A549 (cell line): Measurements from ENCODE around the gene IGF1R. TPM values are rescaled to one million over a fixed set of nuclear protein-coding genes. Genes with fewer than 3 reads are reported as not detected.
A peak's percentile ranks its signal among the peaks of the same experiment; 100 is the strongest.

Experiments used
- ATAC-seq, 2 experiments: fragments of 200-7000 bp in 1 of 2; fragments of >200 bp in 1 of 2; cut with Nextera tagmentation in 1 of 2; cut with Tn5 transposase in 1 of 2; 3 replicates each; pipeline versions ENCODE4 v1.8.0 to v1.9.1; 2018 to 2020; ENCODE audit warnings: mild to moderate bottlenecking in 1 of 2, moderate library complexity in 1 of 2
- CTCF ChIA-PET: fragments of 300-600 bp; sonication (Branson Sonifier 250); formaldehyde crosslinking; extraction: SDS; loops from one replicate; lab custom pipeline; 2021; ENCODE audit warnings: antibody characterized with exemption, inconsistent platforms; lab: Yijun Ruan, JAX
- POLR2A ChIA-PET: fragments of 350-600 bp; formaldehyde crosslinking; extraction: SDS; loops from one replicate; lab custom pipeline; 2021; ENCODE audit warnings: antibody characterized with exemption, inconsistent platforms; lab: Yijun Ruan, JAX
- DNase-seq, 2 experiments: peaks; one replicate each; pipeline versions ENCODE4 v3.0.0 to v3.0.0-alpha.2; 2011 to 2016; ENCODE audit warnings: low read depth in 1 of 2, low spot score in 1 of 2
- FAIRE-seq: peaks from 2 replicates; lab custom pipeline; 2011; peaks lifted over from hg19 to GRCh38; lab: Jason Lieb, UNC
- H3K27ac ChIP-seq, 2 experiments: fragments of >200 bp; sonication (Bioruptor Twin); formaldehyde crosslinking; 3 replicates each; pipeline ENCODE4 v1.5.1; 2016 to 2017
- H3K4me1 ChIP-seq: fragments of >200 bp; sonication (Bioruptor Twin); formaldehyde crosslinking; 3 replicates; pipeline ENCODE4 v1.6.1; 2016
- H3K4me2 ChIP-seq: fragments of >200 bp; sonication (Bioruptor Twin); formaldehyde crosslinking; 3 replicates; pipeline ENCODE4 v1.6.1; 2016
- H3K4me3 ChIP-seq: fragments of >200 bp; sonication (Bioruptor Twin); formaldehyde crosslinking; 3 replicates; pipeline ENCODE4 v1.5.1; 2016
- H3K9me3 ChIP-seq: fragments of >200 bp; sonication (Bioruptor Twin); formaldehyde crosslinking; 3 replicates; pipeline ENCODE4 v1.6.1; 2016
- ATOH8 ChIP-seq: fragments of 250-450 bp; sonication (Bioruptor Pico); IDR thresholded peaks from 2 replicates; pipeline ENCODE4 v1.5.0; 2020; ENCODE audit warnings: low read depth, mild to moderate bottlenecking, moderate library complexity
- BCL3 ChIP-seq: fragments of >200 bp; sonication (Bioruptor Twin); formaldehyde crosslinking; IDR thresholded peaks from 3 replicates; pipeline ENCODE4 v1.6.1; 2016
- CHD4 ChIP-seq: fragments of 200-600 bp; sonication (generic); IDR thresholded peaks from 2 replicates; pipeline ENCODE4 v1.6.1; 2016; ENCODE audit warnings: antibody characterized with exemption, mild to moderate bottlenecking, borderline replicate concordance
- E2F6 ChIP-seq: IDR thresholded peaks from 2 replicates; pipeline ENCODE4 v1.6.1; 2012; ENCODE audit warnings: low read depth, borderline replicate concordance
- EHF ChIP-seq: fragments of 250-450 bp; sonication (Bioruptor Pico); IDR thresholded peaks from 2 replicates; pipeline ENCODE4 v1.5.0; 2020; ENCODE audit warnings: mild to moderate bottlenecking
- EHMT2 ChIP-seq: fragments of 200-600 bp; sonication (generic); IDR thresholded peaks from 2 replicates; pipeline ENCODE4 v1.6.1; 2016; ENCODE audit warnings: antibody characterized with exemption, low read depth, mild to moderate bottlenecking, moderate library complexity
- EP300 ChIP-seq, 2 experiments: fragments of >200 bp; sonication (Bioruptor Twin); formaldehyde crosslinking; IDR thresholded peaks; 2 replicates in 1 of 2; 3 replicates in 1 of 2; pipeline ENCODE4 v1.6.1; 2016 to 2017
- FOSB ChIP-seq: fragments of 250-450 bp; sonication (Bioruptor Pico); IDR thresholded peaks from 2 replicates; pipeline ENCODE4 v1.5.0; 2020; ENCODE audit warnings: mild to moderate bottlenecking, moderate library complexity
- FOSL2 ChIP-seq, 2 experiments: fragments of 450-650 bp in 1 of 2; fragments of >200 bp in 1 of 2; sonication (Bioruptor Twin) in 1 of 2; formaldehyde crosslinking; IDR thresholded peaks; 2 replicates each; pipeline versions ENCODE4 v1.5.0 to v1.6.1; 2016 to 2020; ENCODE audit warnings: mild to moderate bottlenecking in 1 of 2, moderate library complexity in 1 of 2
- FOXS1 ChIP-seq: fragments of 250-450 bp; sonication (Bioruptor Pico); IDR thresholded peaks from 2 replicates; pipeline ENCODE4 v1.5.0; 2020; ENCODE audit warnings: mild to moderate bottlenecking, moderate library complexity
- GATA3 ChIP-seq: IDR thresholded peaks from 2 replicates; pipeline ENCODE4 v1.6.1; 2012; ENCODE audit warnings: borderline replicate concordance
- HEYL ChIP-seq: fragments of 250-450 bp; sonication (Bioruptor Pico); IDR thresholded peaks from 2 replicates; pipeline ENCODE4 v1.8.0; 2021; ENCODE audit warnings: mild to moderate bottlenecking, moderate library complexity
- HOXA7 ChIP-seq: fragments of 250-450 bp; sonication (Bioruptor Pico); IDR thresholded peaks from 2 replicates; pipeline ENCODE4 v1.5.0; 2020; ENCODE audit warnings: mild to moderate bottlenecking, moderate library complexity
- HOXB13 ChIP-seq: fragments of 250-450 bp; sonication (Bioruptor Pico); IDR thresholded peaks from 2 replicates; pipeline ENCODE4 v1.5.0; 2020; ENCODE audit warnings: low read depth, mild to moderate bottlenecking, moderate library complexity
- JUN ChIP-seq, 2 experiments: fragments of >200 bp; sonication (Bioruptor Twin); formaldehyde crosslinking; IDR thresholded peaks; 2 replicates in 1 of 2; 3 replicates in 1 of 2; pipeline ENCODE4 v1.6.1; 2016 to 2017
- JUNB ChIP-seq: fragments of >200 bp; sonication (Bioruptor Twin); formaldehyde crosslinking; IDR thresholded peaks from 2 replicates; pipeline ENCODE4 v1.6.1; 2016
- KDM1A ChIP-seq: fragments of 200-600 bp; sonication (generic); IDR thresholded peaks from 2 replicates; pipeline ENCODE4 v1.6.1; 2016; ENCODE audit warnings: low read depth, mild to moderate bottlenecking
- MAX ChIP-seq: IDR thresholded peaks from 2 replicates; pipeline ENCODE4 v1.6.1; 2012
- MAZ ChIP-seq: fragments of 150-350 bp; IDR thresholded peaks from 2 replicates; pipeline ENCODE4 v1.6.1; 2014; ENCODE audit warnings: antibody characterized with exemption, low read depth, low read length, borderline replicate concordance
- MYC ChIP-seq: IDR thresholded peaks from 2 replicates; pipeline ENCODE4 v1.6.1; 2012; ENCODE audit warnings: mild to moderate bottlenecking, inconsistent platforms, low read length, improper control_type of control experiment, borderline replicate concordance
- NPAS2 ChIP-seq: fragments of 250-450 bp; sonication (Bioruptor Pico); IDR thresholded peaks from 2 replicates; pipeline ENCODE4 v1.8.0; 2022; ENCODE audit warnings: mild to moderate bottlenecking, moderate library complexity, borderline replicate concordance
- PBX3 ChIP-seq: IDR thresholded peaks from 2 replicates; pipeline ENCODE4 v1.6.1; 2012
- RARB ChIP-seq: fragments of 250-450 bp; sonication (Bioruptor Pico); IDR thresholded peaks from 2 replicates; pipeline ENCODE4 v1.8.0; 2021; ENCODE audit warnings: mild to moderate bottlenecking, moderate library complexity
- RFX5 ChIP-seq: fragments of 450-650 bp; IDR thresholded peaks from 2 replicates; pipeline ENCODE4 v1.7.1; 2014; ENCODE audit warnings: antibody characterized with exemption, mild to moderate bottlenecking, moderate library complexity
- RNF2 ChIP-seq: fragments of 200-600 bp; sonication (generic); IDR thresholded peaks from 2 replicates; pipeline ENCODE4 v1.6.1; 2016; ENCODE audit warnings: low read depth, mild to moderate bottlenecking, antibody characterized with exemption, moderate library complexity, borderline replicate concordance
- SREBF2 ChIP-seq: fragments of 450-650 bp; IDR thresholded peaks from 2 replicates; pipeline ENCODE4 v1.6.1; 2014; ENCODE audit warnings: mild to moderate bottlenecking, moderate library complexity
- ZC3H11A ChIP-seq: fragments of 450-650 bp; IDR thresholded peaks from 2 replicates; pipeline ENCODE4 v1.6.1; 2014; ENCODE audit warnings: antibody characterized with exemption, mild to moderate bottlenecking
- ZNF302 ChIP-seq: fragments of 250-450 bp; sonication (Bioruptor Pico); IDR thresholded peaks from 2 replicates; pipeline ENCODE4 v1.9.0; 2021; ENCODE audit warnings: inconsistent platforms, mild to moderate bottlenecking, moderate library complexity
- ZSCAN20 ChIP-seq: fragments of 250-450 bp; sonication (Bioruptor Pico); IDR thresholded peaks from 2 replicates; pipeline ENCODE4 v1.8.0; 2022; ENCODE audit warnings: mild to moderate bottlenecking, moderate library complexity
- WGBS: methylation state at CpG from one replicate; pipeline ENCODE4 v1.1.6; 2017; ENCODE audit errors: missing lambda C conversion rate; 5-methylcytosine and 5-hydroxymethylcytosine counted together
- polyA plus RNA-seq, 4 experiments: library from polyadenylated mRNA; depleted of rRNA in 3 of 4; stranded (reverse); fragments of >200 nt; fragmentation: RNase III in 1 of 4; extraction: RNeasy Plus Mini Kit Qiagen cat#74134 plus additional on column Dnase treatment in 1 of 4; gene quantifications; 2 replicates in 3 of 4; 3 replicates in 1 of 4; pipeline ENCODE4 v1.2.3, GENCODE V29; 2011 to 2017

IGF1R gene
- polyA plus RNA-seq, 2 of the 4 experiments (the other 2 are of a cell fraction): 42.6 to 69.5 TPM

- Histone ChIP-seq H3K4me1 (peaks cover 96% of the 10 kb centered on the region), H3K4me3 (no peak overlapping the region)
- CTCF ChIA-PET: interaction anchor here (1.2 to 11.2 kb wide), 7 partner anchors 9 to 212 kb away, joined by 3 to 97 read pairs (median 6); no protein-coding TSS in a partner anchor
- POLR2A ChIA-PET: interaction anchor here (1.4 to 1.6 kb wide), 2 partner anchors 8 to 11 kb away, joined by 5 read pairs; no protein-coding TSS in a partner anchor
- no peak for DNase-seq
- TF ChIP-seq SREBF2 (no peak), ZC3H11A (no peak), GATA3 (no peak), PBX3 (no peak), NPAS2 (CRISPR knock-in tag) (no peak), ATOH8 (CRISPR knock-in tag) (no peak), HOXB13 (CRISPR knock-in tag) (no peak), MYC (no peak), EP300 (IDR thresholded peaks at IDR 0.05) (no peak)
- TF ChIP-seq, all 56 proteins: peak for 0
- ATAC-seq: no peak
- H3K9me3 ChIP-seq: no peaks in the 10 kb centered on the region
- H3K4me2 ChIP-seq: peak overlapping the region; percentile 78
- no peak for FAIRE-seq
- peak overlapping the region; percentile 95 to 97 for H3K27ac ChIP-seq
These were observed 215.6 kb downstream of the IGF1R start for GRCh38 chr15:98863983-98864382.

- Histone ChIP-seq H3K27ac (peak overlapping the region; percentile 95 to 97), H3K4me2 (peak overlapping the region; percentile 78), H3K4me3 (peak overlapping the region; percentile 35), H3K4me1 (peaks cover 96% of the 10 kb centered on the region), H3K9me3 (no peaks in the 10 kb centered on the region)
- DNase-seq (peak in 1 of 2 experiments; percentile 94), ATAC-seq (peak; percentile 76 to 82), FAIRE-seq (no peak)
- ChIA-PET CTCF (interaction anchor here (0.8 to 11.2 kb wide), 11 partner anchors 7 to 219 kb away, joined by 3 to 97 read pairs (median 5); no protein-coding TSS in a partner anchor), POLR2A (interaction anchor here (1.0 to 1.6 kb wide), 6 partner anchors 9 to 149 kb away, joined by 4 to 7 read pairs (median 5); no protein-coding TSS in a partner anchor)
- 50% methylated on average over 50 of the region's 50 CpGs for WGBS
- TF ChIP-seq FOSL2 (IDR thresholded peaks at IDR 0.05) (no peak), FOSL2 (CRISPR knock-in tag; IDR thresholded peaks at IDR 0.05) (peak; percentile 62), HOXA7 (CRISPR knock-in tag) (peak; percentile 46; the same call in 1 of the 2 replicates), FOXS1 (CRISPR knock-in tag) (peak; percentile 80), MYC (peak; percentile 96), RNF2 (no peak), RFX5 (no peak), NPAS2 (CRISPR knock-in tag) (peak; percentile 94), FOSB (CRISPR knock-in tag) (peak; percentile 68; the same call in 1 of the 2 replicates), ATOH8 (CRISPR knock-in tag) (peak; percentile 67), ZSCAN20 (CRISPR knock-in tag) (peak; percentile 83), JUNB (no peak), MAX (peak; percentile 98), HEYL (CRISPR knock-in tag) (0 out of 2 replicates have a peak, but pooled peaks have one; percentile 70), E2F6 (peak; percentile 84), HOXB13 (CRISPR knock-in tag) (peak; percentile 82), RARB (0 out of 2 replicates have a peak, but pooled peaks have one; percentile 39), MAZ (no peak), JUN (IDR thresholded peaks at IDR 0.05) (peak; percentile 69 to 80), CHD4 (0 out of 2 replicates have a peak, but pooled peaks have one; percentile 30), ZNF302 (CRISPR knock-in tag) (peak; percentile 54; the same call in 1 of the 2 replicates), EHMT2 (no peak), BCL3 (peak; percentile 42; the same call in 1 of the 3 replicates), KDM1A (peak; percentile 45; the same call in 1 of the 2 replicates), EHF (peak; percentile 88)
These were observed 217.3 kb downstream of the IGF1R start for GRCh38 chr15:98865397-98866339.
